Glutamatergic neuron (in vitro differentiated cells): ENCODE results near the gene PPP1R18. TPM values are rescaled to one million over a fixed set of nuclear protein-coding genes. Genes with fewer than 3 reads are reported as not detected.
A peak's percentile ranks its signal among the peaks of the same experiment; 100 is the strongest.

Experiments used
- DNase-seq: peaks from one replicate; pipeline ENCODE4 v3.0.0; 2022
- H3K27ac Mint-ChIP-seq: one replicate; pipeline ENCODE4 v1.8.0; 2020; ENCODE audit warnings: mild to moderate bottlenecking, mixed read lengths, inconsistent platforms; ENCODE audit not compliant: unreplicated experiment
- H3K27me3 Mint-ChIP-seq: one replicate; pipeline ENCODE4 v1.8.0; 2020; ENCODE audit warnings: mild to moderate bottlenecking, moderate library complexity, mixed read lengths, inconsistent platforms; ENCODE audit not compliant: unreplicated experiment
- H3K36me3 Mint-ChIP-seq: one replicate; pipeline ENCODE4 v1.8.0; 2020; ENCODE audit warnings: mild to moderate bottlenecking, mixed read lengths, inconsistent platforms; ENCODE audit not compliant: unreplicated experiment
- H3K4me1 Mint-ChIP-seq: one replicate; pipeline ENCODE4 v1.8.0; 2020; ENCODE audit warnings: mild to moderate bottlenecking, low read depth, mixed read lengths, inconsistent platforms; ENCODE audit not compliant: unreplicated experiment
- H3K4me3 Mint-ChIP-seq: one replicate; pipeline ENCODE4 v1.8.0; 2020; ENCODE audit warnings: mild to moderate bottlenecking, mixed read lengths, inconsistent platforms; ENCODE audit not compliant: unreplicated experiment
- H3K9me3 Mint-ChIP-seq: one replicate; pipeline ENCODE4 v1.8.0; 2020; ENCODE audit warnings: mild to moderate bottlenecking, moderate library complexity, mixed read lengths, inconsistent platforms; ENCODE audit not compliant: unreplicated experiment
- total RNA-seq: library from RNA; stranded (reverse); fragmentation: NEBNext Ultra II Directional; extraction: Animal tissue kit (Norgen Biotek cat#: 25700); gene quantifications from one replicate; pipeline ENCODE4 v1.2.1, GENCODE V29; 2021; ENCODE audit not compliant: unreplicated experiment
- TF ChIP-seq, protein P1 (sequence below): fragments of 200-600 bp; sonication (generic); IDR thresholded peaks from one replicate; pipeline ENCODE4 v1.5.0; 2021; ENCODE audit not compliant: partially characterized antibody, unreplicated experiment

PPP1R18 gene
- total RNA-seq, 1 donor from 2014 or later = 175 TPM

DNA sequence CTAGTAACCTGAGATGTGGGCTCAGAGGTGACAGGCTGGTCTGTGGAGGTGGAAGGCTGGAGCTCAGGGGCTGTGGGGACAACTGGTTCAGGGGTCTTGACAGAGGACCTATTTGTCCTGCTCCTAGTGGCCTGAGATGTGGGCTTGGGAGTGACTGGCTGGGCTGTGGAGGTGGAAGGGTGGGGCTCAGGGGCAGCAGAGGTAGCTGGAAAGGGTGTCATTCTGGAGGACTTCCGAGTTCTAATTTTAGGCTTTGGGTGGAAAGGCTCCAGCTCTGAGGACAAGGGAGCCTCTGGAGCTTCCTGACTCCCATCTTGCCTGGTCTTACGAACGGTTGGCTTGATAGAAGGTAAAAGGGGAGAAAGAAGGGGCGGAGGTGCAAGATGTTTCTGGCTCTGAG, 19.2 kb upstream of the PPP1R18 start:
- H3K36me3 Mint-ChIP-seq = peaks cover 9% of the 10 kb centered on the region
- H3K27me3 Mint-ChIP-seq = peaks cover 8% of the 10 kb centered on the region
- no peak for DNase-seq
- no peaks in the 10 kb centered on the region for H3K4me1 Mint-ChIP-seq
- peaks cover 6% of the 10 kb centered on the region for H3K9me3 Mint-ChIP-seq
- no peak overlapping the region for H3K4me3 Mint-ChIP-seq
- H3K27ac Mint-ChIP-seq = no peak overlapping the region
- TF ChIP-seq, protein P1, sequence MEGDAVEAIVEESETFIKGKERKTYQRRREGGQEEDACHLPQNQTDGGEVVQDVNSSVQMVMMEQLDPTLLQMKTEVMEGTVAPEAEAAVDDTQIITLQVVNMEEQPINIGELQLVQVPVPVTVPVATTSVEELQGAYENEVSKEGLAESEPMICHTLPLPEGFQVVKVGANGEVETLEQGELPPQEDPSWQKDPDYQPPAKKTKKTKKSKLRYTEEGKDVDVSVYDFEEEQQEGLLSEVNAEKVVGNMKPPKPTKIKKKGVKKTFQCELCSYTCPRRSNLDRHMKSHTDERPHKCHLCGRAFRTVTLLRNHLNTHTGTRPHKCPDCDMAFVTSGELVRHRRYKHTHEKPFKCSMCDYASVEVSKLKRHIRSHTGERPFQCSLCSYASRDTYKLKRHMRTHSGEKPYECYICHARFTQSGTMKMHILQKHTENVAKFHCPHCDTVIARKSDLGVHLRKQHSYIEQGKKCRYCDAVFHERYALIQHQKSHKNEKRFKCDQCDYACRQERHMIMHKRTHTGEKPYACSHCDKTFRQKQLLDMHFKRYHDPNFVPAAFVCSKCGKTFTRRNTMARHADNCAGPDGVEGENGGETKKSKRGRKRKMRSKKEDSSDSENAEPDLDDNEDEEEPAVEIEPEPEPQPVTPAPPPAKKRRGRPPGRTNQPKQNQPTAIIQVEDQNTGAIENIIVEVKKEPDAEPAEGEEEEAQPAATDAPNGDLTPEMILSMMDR = no peak

DNA sequence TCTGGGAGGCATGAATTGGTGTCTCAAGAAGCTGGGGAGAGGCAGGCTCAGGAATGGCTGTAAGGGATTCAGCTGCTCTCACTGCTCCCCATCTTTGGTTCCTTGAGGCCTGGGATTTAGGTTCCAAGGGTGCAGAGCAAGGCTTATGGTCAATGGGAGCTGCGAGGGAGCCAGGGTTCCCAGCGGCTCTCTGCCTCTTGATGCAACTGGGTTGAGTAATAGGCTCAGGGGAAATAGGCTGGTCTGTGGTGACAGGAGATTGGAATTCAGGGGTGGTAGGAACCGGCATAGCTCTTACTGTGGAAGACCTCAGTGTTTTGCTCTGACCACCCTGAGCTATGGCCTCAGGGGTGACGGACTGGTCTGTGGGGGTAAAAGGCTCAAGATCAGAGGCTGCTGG, 17.4 kb upstream of the PPP1R18 start:
- TF ChIP-seq, protein P1 = no peak
- peaks cover 6% of the 10 kb centered on the region for H3K9me3 Mint-ChIP-seq
- no peaks in the 10 kb centered on the region for H3K4me1 Mint-ChIP-seq
- H3K4me3 Mint-ChIP-seq = no peak overlapping the region
- peaks cover 8% of the 10 kb centered on the region for H3K27me3 Mint-ChIP-seq
- peaks cover 9% of the 10 kb centered on the region for H3K36me3 Mint-ChIP-seq
- DNase-seq = no peak
- H3K27ac Mint-ChIP-seq = no peak overlapping the region

DNA sequence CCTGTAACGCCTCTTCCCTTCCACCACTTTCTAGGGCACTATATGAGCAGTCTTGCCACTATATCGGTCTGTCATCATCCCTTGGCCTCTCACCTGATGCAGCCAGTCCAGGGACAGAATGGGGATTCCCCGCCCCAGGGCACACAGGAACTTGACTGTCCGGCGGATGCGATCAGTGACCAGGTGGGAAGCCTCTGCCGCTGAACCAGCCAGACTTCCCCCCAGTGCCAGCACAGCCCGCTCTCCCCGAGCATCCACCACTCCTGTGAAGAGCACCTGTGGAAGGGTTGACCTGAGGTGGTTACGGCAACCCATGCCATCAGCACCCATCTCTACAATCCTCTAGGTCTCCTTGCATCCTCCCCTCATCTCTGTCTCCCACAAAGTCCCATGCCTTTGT, 16.6 kb upstream of the PPP1R18 start:
- peaks cover 8% of the 10 kb centered on the region for H3K27me3 Mint-ChIP-seq
- H3K36me3 Mint-ChIP-seq = peaks cover 9% of the 10 kb centered on the region
- no peak for DNase-seq
- H3K4me3 Mint-ChIP-seq = no peak overlapping the region
- peaks cover 6% of the 10 kb centered on the region for H3K9me3 Mint-ChIP-seq
- H3K4me1 Mint-ChIP-seq = no peaks in the 10 kb centered on the region
- no peak overlapping the region for H3K27ac Mint-ChIP-seq
- TF ChIP-seq, protein P1 = no peak

DNA sequence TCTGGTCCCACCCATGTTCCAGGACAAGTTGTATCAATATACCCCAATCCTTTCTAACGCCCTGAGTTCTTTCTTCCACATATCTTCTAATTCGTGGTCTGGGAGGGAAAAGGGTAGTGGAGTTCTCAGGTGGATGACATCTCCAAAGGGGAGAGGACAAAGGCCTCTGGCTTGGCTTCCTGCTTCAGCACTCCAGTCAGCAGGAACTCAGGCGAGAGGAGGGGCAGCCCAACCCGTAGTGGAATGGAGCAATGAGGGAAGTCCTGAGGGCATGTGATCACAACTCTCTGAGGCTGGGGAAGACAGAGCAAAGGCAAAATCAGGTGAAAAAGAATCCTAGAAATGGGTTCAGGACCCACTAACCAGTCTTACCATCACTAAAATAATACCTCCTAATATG, 13.9 kb upstream of the PPP1R18 start:
- DNase-seq = no peak
- TF ChIP-seq, protein P1 = no peak
- Mint-ChIP-seq H3K4me3 (no peak overlapping the region), H3K27ac (peak overlapping the region; percentile 11), H3K9me3 (peaks cover 6% of the 10 kb centered on the region), H3K4me1 (no peaks in the 10 kb centered on the region), H3K36me3 (peaks cover 5% of the 10 kb centered on the region), H3K27me3 (peaks cover 6% of the 10 kb centered on the region)

DNA sequence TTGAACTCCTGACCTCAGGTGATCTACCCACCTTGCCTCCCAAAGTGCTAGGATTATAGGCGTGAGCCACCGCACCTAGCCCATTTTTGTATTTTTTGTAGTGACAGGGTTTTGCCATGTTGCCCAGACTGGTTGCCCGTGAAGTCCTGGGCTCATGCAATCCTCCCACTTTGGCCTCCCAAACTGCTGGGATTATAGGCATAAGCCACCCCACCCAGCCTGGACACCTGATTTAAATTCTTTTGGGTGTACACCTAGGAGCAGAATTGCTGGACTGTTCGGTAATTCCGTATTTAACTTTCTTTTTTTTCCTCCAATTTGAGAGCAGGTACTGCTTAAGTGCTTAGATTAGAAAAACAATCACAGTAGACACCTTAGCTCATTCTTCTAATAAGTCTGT, 10.0 kb upstream of the PPP1R18 start:
- Mint-ChIP-seq H3K36me3 (no peaks in the 10 kb centered on the region), H3K9me3 (no peaks in the 10 kb centered on the region), H3K27me3 (peaks cover 2% of the 10 kb centered on the region), H3K4me1 (peaks cover 6% of the 10 kb centered on the region), H3K4me3 (no peak overlapping the region), H3K27ac (no peak overlapping the region)
- TF ChIP-seq, protein P1 = no peak
- no peak for DNase-seq
